H1 (cell line): ENCODE data around the gene DDX42. TPM values are rescaled to one million over a fixed set of nuclear protein-coding genes. Genes with fewer than 3 reads are reported as not detected.

Source experiments
- CBX8 ChIP-seq: fragments of 300-800, 300-1000 bp; sonication (generic); IDR thresholded peaks from 2 replicates; pipeline ENCODE4 v1.7.1; 2016; ENCODE audit warnings: low read depth, low read length, borderline replicate concordance
- CREB1 ChIP-seq: IDR thresholded peaks from 2 replicates; pipeline ENCODE4 v1.6.1; 2012; ENCODE audit warnings: inconsistent platforms
- NRF1 ChIP-seq: IDR thresholded peaks from 2 replicates; pipeline ENCODE4 v1.6.1; 2011; ENCODE audit warnings: mild to moderate bottlenecking, low read depth, low read length, improper control_type of control experiment
- POLR2A ChIP-seq, 2 experiments: IDR thresholded peaks; 1 replicate in 1 of 2; 2 replicates in 1 of 2; pipeline ENCODE4 v1.6.1; 2011; ENCODE audit warnings: low read depth in 2 of 2, low read length in 2 of 2, mild to moderate bottlenecking in 2 of 2; ENCODE audit errors: control extremely low read depth in 1 of 2
- RBBP5 ChIP-seq: IDR thresholded peaks from 2 replicates; pipeline ENCODE4 v1.7.1; 2012; ENCODE audit warnings: low read depth, mild to moderate bottlenecking, inconsistent platforms, low read length, moderate library complexity, borderline replicate concordance
- RNF2 ChIP-seq: fragments of 200-900, 300-1000 bp; sonication (generic); IDR thresholded peaks from 2 replicates; pipeline ENCODE4 v1.7.1; 2016; ENCODE audit warnings: borderline replicate concordance, low read depth, mild to moderate bottlenecking, antibody characterized with exemption, low read length; ENCODE audit not compliant: poor library complexity, severe bottlenecking; ENCODE audit errors: missing control alignments
- SIX5 ChIP-seq: IDR thresholded peaks from 2 replicates; pipeline ENCODE4 v1.6.1; 2011; ENCODE audit warnings: mild to moderate bottlenecking, low read depth, low read length
- SP1 ChIP-seq: IDR thresholded peaks from 2 replicates; pipeline ENCODE4 v1.6.1; 2011; ENCODE audit warnings: low read depth, low read length
- polyA plus RNA-seq, 7 experiments: library from polyadenylated mRNA; depleted of rRNA in 3 of 7; stranded (reverse) in 5 of 7; unstranded in 2 of 7; fragments of >200 nt in 5 of 7; fragments of 200-250 nt in 2 of 7; gene quantifications; 1 replicate in 5 of 7; 2 replicates in 1 of 7; 4 replicates in 1 of 7; pipeline versions ENCODE4 v1.2.1 to v1.2.3, GENCODE V29; 2011 to 2013; ENCODE audit warnings: missing spikeins in 2 of 7, mixed read lengths in 2 of 7
- total RNA-seq: library from RNA; stranded (reverse); fragmentation: NEBNext Ultra II Directional; extraction: Animal tissue kit (Norgen Biotek cat#: 25700); gene quantifications from 2 replicates; pipeline ENCODE4 v1.2.1, GENCODE V29; 2021
- TF ChIP-seq, protein P1 (sequence below): fragments of 300-600 bp; sonication (generic); IDR thresholded peaks from 2 replicates; pipeline ENCODE4 v1.7.1; 2012; ENCODE audit warnings: low read length, moderate library complexity, mild to moderate bottlenecking, inconsistent platforms; ENCODE audit not compliant: insufficient replicate concordance
- TF ChIP-seq, protein P2 (sequence below): IDR thresholded peaks from 2 replicates; pipeline ENCODE4 v1.6.1; 2012; ENCODE audit warnings: inconsistent platforms

Gene DDX42
- total and polyA plus RNA-seq, 2 of the 8 experiments (the other 6 are each of a cell fraction or from before 2014, with no cell fraction given), result 40.6 to 114 TPM

DNA sequence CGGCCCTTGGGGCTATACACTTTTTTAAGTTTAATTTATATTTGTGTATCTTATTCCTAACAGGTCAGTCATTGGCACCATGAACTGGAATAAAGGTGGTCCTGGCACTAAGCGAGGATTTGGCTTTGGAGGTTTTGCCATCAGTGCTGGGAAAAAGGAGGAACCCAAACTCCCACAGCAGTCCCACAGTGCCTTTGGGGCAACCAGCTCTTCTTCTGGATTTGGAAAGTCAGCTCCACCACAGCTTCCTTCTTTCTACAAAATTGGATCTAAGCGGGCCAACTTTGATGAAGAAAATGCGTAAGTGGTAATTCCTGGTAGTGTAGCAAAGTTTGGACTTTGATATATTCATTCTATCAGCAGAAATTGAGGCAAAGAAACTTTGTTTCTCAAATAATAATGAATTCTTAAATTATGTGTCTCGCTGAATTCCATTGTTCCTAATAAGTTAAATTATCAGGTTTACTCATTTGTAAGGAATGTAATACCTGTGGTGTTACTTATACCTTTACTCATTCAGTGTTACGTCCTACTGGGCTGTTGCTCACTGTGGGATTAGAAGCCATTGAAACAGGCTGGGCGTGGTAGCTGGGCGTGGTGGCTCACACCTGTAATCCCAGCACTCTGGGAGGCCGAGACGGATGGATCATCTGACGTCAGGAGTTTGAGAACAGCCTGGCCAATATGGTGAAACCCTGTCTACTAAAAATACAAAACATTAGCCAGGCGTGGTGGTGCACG, 13.2 kb downstream of the DDX42 start (continued):
- TF ChIP-seq, protein P1, sequence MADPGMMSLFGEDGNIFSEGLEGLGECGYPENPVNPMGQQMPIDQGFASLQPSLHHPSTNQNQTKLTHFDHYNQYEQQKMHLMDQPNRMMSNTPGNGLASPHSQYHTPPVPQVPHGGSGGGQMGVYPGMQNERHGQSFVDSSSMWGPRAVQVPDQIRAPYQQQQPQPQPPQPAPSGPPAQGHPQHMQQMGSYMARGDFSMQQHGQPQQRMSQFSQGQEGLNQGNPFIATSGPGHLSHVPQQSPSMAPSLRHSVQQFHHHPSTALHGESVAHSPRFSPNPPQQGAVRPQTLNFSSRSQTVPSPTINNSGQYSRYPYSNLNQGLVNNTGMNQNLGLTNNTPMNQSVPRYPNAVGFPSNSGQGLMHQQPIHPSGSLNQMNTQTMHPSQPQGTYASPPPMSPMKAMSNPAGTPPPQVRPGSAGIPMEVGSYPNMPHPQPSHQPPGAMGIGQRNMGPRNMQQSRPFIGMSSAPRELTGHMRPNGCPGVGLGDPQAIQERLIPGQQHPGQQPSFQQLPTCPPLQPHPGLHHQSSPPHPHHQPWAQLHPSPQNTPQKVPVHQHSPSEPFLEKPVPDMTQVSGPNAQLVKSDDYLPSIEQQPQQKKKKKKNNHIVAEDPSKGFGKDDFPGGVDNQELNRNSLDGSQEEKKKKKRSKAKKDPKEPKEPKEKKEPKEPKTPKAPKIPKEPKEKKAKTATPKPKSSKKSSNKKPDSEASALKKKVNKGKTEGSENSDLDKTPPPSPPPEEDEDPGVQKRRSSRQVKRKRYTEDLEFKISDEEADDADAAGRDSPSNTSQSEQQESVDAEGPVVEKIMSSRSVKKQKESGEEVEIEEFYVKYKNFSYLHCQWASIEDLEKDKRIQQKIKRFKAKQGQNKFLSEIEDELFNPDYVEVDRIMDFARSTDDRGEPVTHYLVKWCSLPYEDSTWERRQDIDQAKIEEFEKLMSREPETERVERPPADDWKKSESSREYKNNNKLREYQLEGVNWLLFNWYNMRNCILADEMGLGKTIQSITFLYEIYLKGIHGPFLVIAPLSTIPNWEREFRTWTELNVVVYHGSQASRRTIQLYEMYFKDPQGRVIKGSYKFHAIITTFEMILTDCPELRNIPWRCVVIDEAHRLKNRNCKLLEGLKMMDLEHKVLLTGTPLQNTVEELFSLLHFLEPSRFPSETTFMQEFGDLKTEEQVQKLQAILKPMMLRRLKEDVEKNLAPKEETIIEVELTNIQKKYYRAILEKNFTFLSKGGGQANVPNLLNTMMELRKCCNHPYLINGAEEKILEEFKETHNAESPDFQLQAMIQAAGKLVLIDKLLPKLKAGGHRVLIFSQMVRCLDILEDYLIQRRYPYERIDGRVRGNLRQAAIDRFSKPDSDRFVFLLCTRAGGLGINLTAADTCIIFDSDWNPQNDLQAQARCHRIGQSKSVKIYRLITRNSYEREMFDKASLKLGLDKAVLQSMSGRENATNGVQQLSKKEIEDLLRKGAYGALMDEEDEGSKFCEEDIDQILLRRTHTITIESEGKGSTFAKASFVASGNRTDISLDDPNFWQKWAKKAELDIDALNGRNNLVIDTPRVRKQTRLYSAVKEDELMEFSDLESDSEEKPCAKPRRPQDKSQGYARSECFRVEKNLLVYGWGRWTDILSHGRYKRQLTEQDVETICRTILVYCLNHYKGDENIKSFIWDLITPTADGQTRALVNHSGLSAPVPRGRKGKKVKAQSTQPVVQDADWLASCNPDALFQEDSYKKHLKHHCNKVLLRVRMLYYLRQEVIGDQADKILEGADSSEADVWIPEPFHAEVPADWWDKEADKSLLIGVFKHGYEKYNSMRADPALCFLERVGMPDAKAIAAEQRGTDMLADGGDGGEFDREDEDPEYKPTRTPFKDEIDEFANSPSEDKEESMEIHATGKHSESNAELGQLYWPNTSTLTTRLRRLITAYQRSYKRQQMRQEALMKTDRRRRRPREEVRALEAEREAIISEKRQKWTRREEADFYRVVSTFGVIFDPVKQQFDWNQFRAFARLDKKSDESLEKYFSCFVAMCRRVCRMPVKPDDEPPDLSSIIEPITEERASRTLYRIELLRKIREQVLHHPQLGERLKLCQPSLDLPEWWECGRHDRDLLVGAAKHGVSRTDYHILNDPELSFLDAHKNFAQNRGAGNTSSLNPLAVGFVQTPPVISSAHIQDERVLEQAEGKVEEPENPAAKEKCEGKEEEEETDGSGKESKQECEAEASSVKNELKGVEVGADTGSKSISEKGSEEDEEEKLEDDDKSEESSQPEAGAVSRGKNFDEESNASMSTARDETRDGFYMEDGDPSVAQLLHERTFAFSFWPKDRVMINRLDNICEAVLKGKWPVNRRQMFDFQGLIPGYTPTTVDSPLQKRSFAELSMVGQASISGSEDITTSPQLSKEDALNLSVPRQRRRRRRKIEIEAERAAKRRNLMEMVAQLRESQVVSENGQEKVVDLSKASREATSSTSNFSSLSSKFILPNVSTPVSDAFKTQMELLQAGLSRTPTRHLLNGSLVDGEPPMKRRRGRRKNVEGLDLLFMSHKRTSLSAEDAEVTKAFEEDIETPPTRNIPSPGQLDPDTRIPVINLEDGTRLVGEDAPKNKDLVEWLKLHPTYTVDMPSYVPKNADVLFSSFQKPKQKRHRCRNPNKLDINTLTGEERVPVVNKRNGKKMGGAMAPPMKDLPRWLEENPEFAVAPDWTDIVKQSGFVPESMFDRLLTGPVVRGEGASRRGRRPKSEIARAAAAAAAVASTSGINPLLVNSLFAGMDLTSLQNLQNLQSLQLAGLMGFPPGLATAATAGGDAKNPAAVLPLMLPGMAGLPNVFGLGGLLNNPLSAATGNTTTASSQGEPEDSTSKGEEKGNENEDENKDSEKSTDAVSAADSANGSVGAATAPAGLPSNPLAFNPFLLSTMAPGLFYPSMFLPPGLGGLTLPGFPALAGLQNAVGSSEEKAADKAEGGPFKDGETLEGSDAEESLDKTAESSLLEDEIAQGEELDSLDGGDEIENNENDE, result no peak
- TF ChIP-seq CBX8 (no peak), NRF1 (no peak), SP1 (no peak), SIX5 (no peak), CREB1 (no peak), RBBP5 (no peak), POLR2A (IDR thresholded peaks at IDR 0.05; ENCODE audit: control extremely low read depth in 1 of 2, low read depth in 2 of 2, low read length in 2 of 2) (no peak), RNF2 (no peak)
- TF ChIP-seq, protein P2, sequence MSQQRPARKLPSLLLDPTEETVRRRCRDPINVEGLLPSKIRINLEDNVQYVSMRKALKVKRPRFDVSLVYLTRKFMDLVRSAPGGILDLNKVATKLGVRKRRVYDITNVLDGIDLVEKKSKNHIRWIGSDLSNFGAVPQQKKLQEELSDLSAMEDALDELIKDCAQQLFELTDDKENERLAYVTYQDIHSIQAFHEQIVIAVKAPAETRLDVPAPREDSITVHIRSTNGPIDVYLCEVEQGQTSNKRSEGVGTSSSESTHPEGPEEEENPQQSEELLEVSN, result no peak
